SK-N-SH (cell line): ENCODE results near the gene CDS1. TPM values are rescaled to one million over a fixed set of nuclear protein-coding genes. Genes with fewer than 3 reads are reported as not detected.
"Not testable (repeated sequence)": the region's sequence is repeated elsewhere in the genome, so short reads cannot be mapped to it uniquely, and the experiment has no call there.

Source experiments
- CTCF ChIA-PET: fragments of 300-600, 350-600 bp; formaldehyde crosslinking; extraction: SDS; loops from one replicate; lab custom pipeline; 2021; lab: Yijun Ruan, JAX
- POLR2A ChIA-PET: fragments of 350-600 bp; sonication (Branson Sonifier 250); formaldehyde crosslinking; extraction: SDS; loops from one replicate; lab custom pipeline; 2020; ENCODE audit warnings: antibody characterized with exemption, inconsistent platforms; lab: Yijun Ruan, JAX
- DNase-seq: peaks from one replicate; pipeline ENCODE4 v3.0.0; 2012
- H2AFZ ChIP-seq: fragments of 200-600 bp; sonication (generic); 2 replicates; pipeline ENCODE4 v1.8.1; 2016; ENCODE audit warnings: antibody characterized with exemption, mild to moderate bottlenecking, low read depth
- H3F3A ChIP-seq: fragments of 200-600 bp; sonication (generic); replicated peaks from 2 replicates; pipeline ENCODE3; 2016; ENCODE audit warnings: antibody characterized with exemption, mild to moderate bottlenecking; ENCODE audit not compliant: insufficient read depth
- H3K27ac ChIP-seq, 2 experiments: fragments of 200-500 bp in 1 of 2; fragments of 200-600 bp in 1 of 2; sonication (Bioruptor generic) in 1 of 2; sonication (generic), shearing (Covaris generic) in 1 of 2; 2 replicates each; pipeline versions ENCODE4 v1.5.1 to v1.6.1; 2014 to 2016; ENCODE audit warnings: low read depth in 2 of 2, inconsistent platforms in 1 of 2, low read length in 1 of 2, mild to moderate bottlenecking in 1 of 2, mixed read lengths in 1 of 2
- H3K27me3 ChIP-seq: fragments of 200-600 bp; sonication (generic), shearing (Covaris generic); 2 replicates; pipeline ENCODE4 v1.6.1; 2016; ENCODE audit warnings: mixed run types; ENCODE audit not compliant: insufficient read depth
- H3K36me3 ChIP-seq, 2 experiments: fragments of 200-500 bp in 1 of 2; fragments of 200-600 bp in 1 of 2; sonication (Bioruptor generic) in 1 of 2; sonication (generic) in 1 of 2; replicated peaks in 1 of 2; 2 replicates each; pipeline versions ENCODE3 to v1.5.1; 2014 to 2016; ENCODE audit warnings: low read length in 1 of 2, mild to moderate bottlenecking in 1 of 2; ENCODE audit not compliant: insufficient read depth in 2 of 2, control insufficient read depth in 1 of 2
- H3K4me1 ChIP-seq, 2 experiments: fragments of 200-500 bp in 1 of 2; fragments of 200-600 bp in 1 of 2; sonication (Bioruptor generic) in 1 of 2; sonication (generic), shearing (Covaris generic) in 1 of 2; 2 replicates each; pipeline versions ENCODE4 v1.5.1 to v1.6.1; 2014 to 2016; ENCODE audit warnings: low read depth in 1 of 2, low read length in 1 of 2, mixed run types in 1 of 2; ENCODE audit not compliant: insufficient read depth in 2 of 2, control insufficient read depth in 1 of 2
- H3K4me2 ChIP-seq: fragments of 200-600 bp; sonication (generic), shearing (Covaris generic); 2 replicates; pipeline ENCODE4 v1.6.1; 2017; ENCODE audit warnings: mixed run types
- H3K4me3 ChIP-seq, 2 experiments: fragments of 200-500 bp in 1 of 2; fragments of 200-600 bp in 1 of 2; sonication (Bioruptor generic) in 1 of 2; sonication (generic), shearing (Covaris generic) in 1 of 2; 2 replicates each; pipeline versions ENCODE4 v1.5.1 to v1.8.1; 2014 to 2016; ENCODE audit warnings: low read depth in 2 of 2, inconsistent platforms in 1 of 2, low read length in 1 of 2, mild to moderate bottlenecking in 1 of 2, mixed read lengths in 1 of 2, moderate library complexity in 1 of 2
- H3K79me2 ChIP-seq: fragments of 200-600 bp; sonication (generic); 2 replicates; pipeline ENCODE4 v1.8.1; 2017; ENCODE audit warnings: mild to moderate bottlenecking; ENCODE audit not compliant: insufficient read depth
- H3K9ac ChIP-seq: fragments of 200-600 bp; sonication (generic); 2 replicates; pipeline ENCODE4 v1.6.1; 2017; ENCODE audit warnings: mixed run types
- H3K9me2 ChIP-seq: fragments of 200-600 bp; sonication (generic); 2 replicates; pipeline ENCODE4 v1.6.1; 2017; ENCODE audit warnings: mixed run types
- H3K9me3 ChIP-seq: fragments of 200-600 bp; sonication (generic); 2 replicates; pipeline ENCODE4 v1.6.1; 2017; ENCODE audit warnings: mixed run types, mild to moderate bottlenecking, moderate library complexity
- H4K20me1 ChIP-seq: fragments of 200-600 bp; sonication (generic); 2 replicates; pipeline ENCODE4 v1.6.1; 2017; ENCODE audit warnings: mild to moderate bottlenecking, mixed run types; ENCODE audit not compliant: insufficient read depth
- IRF3 ChIP-seq: fragments of 150-350 bp; IDR thresholded peaks from 2 replicates; pipeline ENCODE4 v1.6.1; 2016; ENCODE audit warnings: mild to moderate bottlenecking, low read depth, low read length
- JUND ChIP-seq: IDR thresholded peaks from 2 replicates; pipeline ENCODE4 v1.4.0; 2012
- NFIC ChIP-seq: IDR thresholded peaks from 2 replicates; pipeline ENCODE4 v1.4.0; 2012; ENCODE audit warnings: borderline replicate concordance
- POLR2AphosphoS5 ChIP-seq: IDR thresholded peaks from 2 replicates; pipeline ENCODE4 v1.6.1; 2012; ENCODE audit warnings: low read depth, low read length
- RCOR1 ChIP-seq: fragments of 150-350 bp; IDR thresholded peaks from 2 replicates; pipeline ENCODE4 v1.6.1; 2017; ENCODE audit warnings: antibody characterized with exemption, low read length
- TAF1 ChIP-seq: IDR thresholded peaks from 2 replicates; pipeline ENCODE4 v1.6.1; 2012; ENCODE audit warnings: low read depth, mild to moderate bottlenecking, low read length, moderate library complexity, borderline replicate concordance
- YY1 ChIP-seq: IDR thresholded peaks from 2 replicates; pipeline ENCODE4 v1.4.0; 2012; ENCODE audit warnings: low read depth, mild to moderate bottlenecking
- WGBS: methylation state at CpG from one replicate; pipeline ENCODE4 v1.1.6; 2017; ENCODE audit warnings: low lambda C conversion rate; 5-methylcytosine and 5-hydroxymethylcytosine counted together
- polyA plus RNA-seq, 3 experiments: library from polyadenylated mRNA; depleted of rRNA; stranded (reverse); fragments of >200 nt; gene quantifications; 2 replicates each; pipeline ENCODE4 v1.2.3, GENCODE V29; 2012

Gene CDS1
- polyA plus RNA-seq, 1 of the 3 experiments (the other 2 are of a cell fraction): 0.02 TPM

DNA sequence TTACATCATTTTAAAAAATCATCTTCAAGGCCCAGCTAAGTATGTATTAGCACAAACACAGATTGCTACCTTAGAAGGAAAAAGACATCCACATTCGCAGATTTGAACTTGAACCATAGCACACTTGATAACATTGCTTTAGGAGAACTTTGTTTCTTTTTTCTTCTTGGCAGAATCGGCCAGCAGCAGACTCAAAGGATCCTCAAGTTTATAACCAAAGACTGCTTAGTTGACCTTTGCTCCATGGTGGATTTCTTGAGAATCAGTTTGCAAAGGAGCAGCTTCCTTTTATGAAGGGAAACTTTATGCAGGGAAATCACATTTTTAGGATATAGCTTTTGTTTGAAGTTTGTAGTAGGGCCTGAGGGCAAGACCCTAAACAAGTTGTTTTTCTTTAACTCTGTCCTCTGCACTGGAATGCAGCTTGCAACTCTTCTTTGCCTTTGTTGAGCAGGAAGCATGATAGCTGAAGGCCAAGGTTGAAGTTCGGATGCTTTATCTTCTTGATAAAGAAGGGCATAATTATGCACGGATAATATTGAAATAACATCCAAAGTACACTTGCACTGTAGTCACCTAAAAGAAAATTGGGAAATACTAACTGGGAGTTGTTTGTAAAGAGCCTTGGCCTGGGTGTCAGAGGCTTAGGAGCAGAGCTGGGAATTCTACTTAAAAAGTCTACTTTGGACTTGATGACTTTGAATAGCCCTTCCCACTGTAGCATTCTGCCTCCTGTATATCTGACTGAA lies 78.4 kb downstream of the CDS1 start:
- Histone ChIP-seq H2AFZ (no peak overlapping the region), H4K20me1 (no peaks in the 10 kb centered on the region), H3K9me2 (no peaks in the 10 kb centered on the region), H3K9ac (no peak overlapping the region), H3K27me3 (no peaks in the 10 kb centered on the region), H3K27ac (no peak overlapping the region), H3K4me2 (no peak overlapping the region), H3F3A (no peaks in the 10 kb centered on the region), H3K4me1 (no peaks in the 10 kb centered on the region), H3K9me3 (no peaks in the 10 kb centered on the region), H3K36me3 (no peaks in the 10 kb centered on the region), H3K79me2 (no peaks in the 10 kb centered on the region), H3K4me3 (no peak overlapping the region)
- TF ChIP-seq YY1 (no peak), RCOR1 (no peak), POLR2AphosphoS5 (no peak), NFIC (no peak)
- POLR2A ChIA-PET: no interaction called here
- no peak for DNase-seq
- CTCF ChIA-PET: no interaction called here
- WGBS: 80% methylated on average over 4 of the region's 4 CpGs

DNA sequence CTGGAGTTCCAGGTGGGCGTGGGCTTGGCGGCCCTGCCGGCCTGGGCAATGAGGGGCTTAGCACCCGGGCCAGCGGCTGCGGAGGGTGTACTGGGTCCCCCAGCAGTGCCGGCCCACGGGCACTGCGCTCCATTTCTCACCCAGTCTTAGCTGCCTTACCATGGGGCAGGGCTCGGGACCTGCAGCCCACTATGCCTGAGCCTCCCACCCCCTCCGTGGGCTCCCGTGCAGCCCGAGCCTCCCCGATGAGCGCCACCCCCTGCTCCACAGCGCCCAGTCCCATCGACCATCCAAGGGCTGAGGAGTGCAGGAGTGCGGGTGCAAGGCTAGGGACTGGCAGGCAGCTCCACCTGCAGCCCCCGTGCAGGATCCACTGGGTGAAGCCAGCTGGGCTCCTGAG lies 81.8 kb downstream of the CDS1 start:
- H3K9ac ChIP-seq, H4K20me1 ChIP-seq, POLR2A ChIA-PET, H3K27ac ChIP-seq, H3F3A ChIP-seq, H3K4me3 ChIP-seq, H3K9me3 ChIP-seq, CTCF ChIA-PET, H3K9me2 ChIP-seq, H3K27me3 ChIP-seq, DNase-seq, H3K79me2 ChIP-seq, H2AFZ ChIP-seq, H3K4me1 ChIP-seq, H3K4me2 ChIP-seq: not testable (repeated sequence)
- WGBS: 100% methylated on average over 2 of the region's 19 CpGs
- H3K36me3 ChIP-seq: peaks cover 17 to 18% of the 10 kb centered on the region in 2 experiments

DNA sequence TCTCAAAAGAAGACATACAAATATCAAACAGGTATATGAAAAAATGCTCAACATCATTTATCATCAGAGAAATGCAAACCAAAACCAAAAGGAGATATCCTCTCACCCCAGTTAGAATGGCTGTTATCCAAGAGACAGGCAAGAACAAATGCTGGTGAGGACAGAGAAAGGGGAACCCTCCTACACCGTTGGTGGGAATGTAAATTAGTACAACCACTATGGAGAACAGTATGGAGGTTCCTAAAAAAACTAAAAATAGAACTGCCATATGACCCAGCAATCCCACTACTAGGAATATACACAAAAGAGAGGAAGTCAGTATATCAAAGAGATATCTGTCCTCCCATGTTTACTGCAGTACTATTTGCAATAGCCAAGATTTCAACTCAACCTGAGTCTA lies 83.5 kb downstream of the CDS1 start:
- no peak overlapping the region for H3K27ac ChIP-seq
- POLR2A ChIA-PET: no interaction called here
- TF ChIP-seq YY1 (no peak), JUND (no peak), TAF1 (no peak), IRF3 (no peak)
- TF ChIP-seq, all 33 proteins: peak for 0
- H3K9me3 ChIP-seq: no peaks in the 10 kb centered on the region
- H3K9ac ChIP-seq: no peak overlapping the region
- no peaks in the 10 kb centered on the region for H3F3A ChIP-seq
- H3K4me3 ChIP-seq: no peak overlapping the region
- no peaks in the 10 kb centered on the region for H4K20me1 ChIP-seq
- CTCF ChIA-PET: interaction anchor here (0.6 kb wide), 1 partner anchor 21 kb away, joined by 3 read pairs; no protein-coding TSS in a partner anchor
- no peak overlapping the region for H2AFZ ChIP-seq
- no peak for DNase-seq
- H3K4me1 ChIP-seq: no peaks in the 10 kb centered on the region
- no peaks in the 10 kb centered on the region for H3K79me2 ChIP-seq
- no peaks in the 10 kb centered on the region for H3K27me3 ChIP-seq
- no peaks in the 10 kb centered on the region for H3K9me2 ChIP-seq
- no peak overlapping the region for H3K4me2 ChIP-seq
- H3K36me3 ChIP-seq: peaks cover 32% of the 10 kb centered on the region in 2 experiments
- 94% methylated on average over 1 of the region's 1 CpG for WGBS
